ENCODE data around the gene LRRC23. TPM values are rescaled to one million over a fixed set of nuclear protein-coding genes. Genes with fewer than 3 reads are reported as not detected.
"Not testable (repeated sequence)": the region's sequence is repeated elsewhere in the genome, so short reads cannot be mapped to it uniquely, and the experiment has no call there.

Gene LRRC23
- total RNA-seq, 2 donors from 2014 or later: 8.6 to 11.3 TPM

- Mint-ChIP-seq H3K27ac (no peak overlapping the region), H3K27me3 (ENCODE audit: low read depth) (no peaks in the 10 kb centered on the region), H3K4me3 (no peak overlapping the region), H3K4me1 (ENCODE audit: low read depth) (peaks cover 1% of the 10 kb centered on the region), H3K9me3 (no peaks in the 10 kb centered on the region), H3K36me3 (ENCODE audit: insufficient read depth in 2 of 2) (peaks cover 2 to 8% of the 10 kb centered on the region in 2 donors)
- no peak for DNase-seq
- ATAC-seq (replicated peaks in 1 of 2): no peak
These were observed 20.1 kb upstream of the LRRC23 start for GRCh38 chr12:6884539-6884938.

- H3K36me3 Mint-ChIP-seq (ENCODE audit: insufficient read depth in 2 of 2); DNase-seq; H3K27me3 Mint-ChIP-seq (ENCODE audit: low read depth); ATAC-seq (replicated peaks in 1 of 2); H3K27ac Mint-ChIP-seq; H3K4me3 Mint-ChIP-seq; H3K9me3 Mint-ChIP-seq: not testable (repeated sequence)
- peaks cover 17% of the 10 kb centered on the region for H3K4me1 Mint-ChIP-seq (ENCODE audit: low read depth)
These were observed 18.2 kb upstream of the LRRC23 start for GRCh38 chr12:6886206-6886999.

GRCh38 chr12:6887460-6887859, 17.2 kb upstream of the LRRC23 start:
- Mint-ChIP-seq H3K4me3 (no peak overlapping the region), H3K27me3 (ENCODE audit: low read depth) (no peaks in the 10 kb centered on the region), H3K9me3 (no peaks in the 10 kb centered on the region), H3K4me1 (ENCODE audit: low read depth) (peaks cover 28% of the 10 kb centered on the region), H3K27ac (no peak overlapping the region), H3K36me3 (ENCODE audit: insufficient read depth in 2 of 2) (peaks cover 2 to 8% of the 10 kb centered on the region in 2 donors)
- DNase-seq: no peak
- ATAC-seq (replicated peaks in 1 of 2): no peak

GRCh38 chr12:6888360-6888759, 16.3 kb upstream of the LRRC23 start:
- peaks cover 31% of the 10 kb centered on the region for H3K4me1 Mint-ChIP-seq (ENCODE audit: low read depth)

GRCh38 chr12:6888794-6889193, 15.8 kb upstream of the LRRC23 start:
- H3K27me3 Mint-ChIP-seq (ENCODE audit: low read depth); H3K9me3 Mint-ChIP-seq; H3K27ac Mint-ChIP-seq; DNase-seq; H3K36me3 Mint-ChIP-seq (ENCODE audit: insufficient read depth in 2 of 2); H3K4me3 Mint-ChIP-seq; ATAC-seq (replicated peaks in 1 of 2): not testable (repeated sequence)
- H3K4me1 Mint-ChIP-seq (ENCODE audit: low read depth): peaks cover 31% of the 10 kb centered on the region

More at GRCh38 chr12:6888360-6888759, 16.3 kb upstream of the LRRC23 start:
- no peak overlapping the region for H3K27ac Mint-ChIP-seq
- ATAC-seq (replicated peaks in 1 of 2) (no peak), DNase-seq (no peak)
- peaks cover 2 to 8% of the 10 kb centered on the region in 2 donors for H3K36me3 Mint-ChIP-seq (ENCODE audit: insufficient read depth in 2 of 2)
- no peaks in the 10 kb centered on the region for H3K9me3 Mint-ChIP-seq
- no peak overlapping the region for H3K4me3 Mint-ChIP-seq
- H3K27me3 Mint-ChIP-seq (ENCODE audit: low read depth): no peaks in the 10 kb centered on the region

GRCh38 chr12:6889775-6890573, 14.6 kb upstream of the LRRC23 start:
- H3K27me3 Mint-ChIP-seq (ENCODE audit: low read depth); ATAC-seq (replicated peaks in 1 of 2); H3K9me3 Mint-ChIP-seq; DNase-seq; H3K36me3 Mint-ChIP-seq (ENCODE audit: insufficient read depth in 2 of 2): not testable (repeated sequence)
- Mint-ChIP-seq H3K4me3 (peak overlapping the region; percentile 79 to 91), H3K4me1 (ENCODE audit: low read depth) (peaks cover 31% of the 10 kb centered on the region), H3K27ac (peak overlapping the region; percentile 97)

GRCh38 chr12:6890789-6891645, 13.6 kb upstream of the LRRC23 start:
- peak; percentile 99 to 100 for DNase-seq
- ATAC-seq (replicated peaks in 1 of 2): peak; percentile 96
- peak overlapping the region; percentile 97 for H3K27ac Mint-ChIP-seq
- no peaks in the 10 kb centered on the region for H3K36me3 Mint-ChIP-seq (ENCODE audit: insufficient read depth in 2 of 2)
- no peaks in the 10 kb centered on the region for H3K27me3 Mint-ChIP-seq (ENCODE audit: low read depth)
- peaks cover 31% of the 10 kb centered on the region for H3K4me1 Mint-ChIP-seq (ENCODE audit: low read depth)
- H3K9me3 Mint-ChIP-seq: no peaks in the 10 kb centered on the region
- H3K4me3 Mint-ChIP-seq: peak overlapping the region; percentile 79 to 91

GRCh38 chr12:6891646-6892001, 13.0 kb upstream of the LRRC23 start:
- peak; percentile 3 to 10 for ATAC-seq (replicated peaks in 1 of 2)
- DNase-seq: no peak
- Mint-ChIP-seq H3K9me3 (no peaks in the 10 kb centered on the region), H3K27me3 (ENCODE audit: low read depth) (no peaks in the 10 kb centered on the region), H3K4me3 (peak overlapping the region; percentile 79 to 91), H3K4me1 (ENCODE audit: low read depth) (peaks cover 31% of the 10 kb centered on the region), H3K36me3 (ENCODE audit: insufficient read depth in 2 of 2) (no peaks in the 10 kb centered on the region), H3K27ac (peak overlapping the region; percentile 93)

- H3K27me3 Mint-ChIP-seq (ENCODE audit: low read depth); DNase-seq; H3K9me3 Mint-ChIP-seq; H3K36me3 Mint-ChIP-seq (ENCODE audit: insufficient read depth in 2 of 2); ATAC-seq (replicated peaks in 1 of 2): not testable (repeated sequence)
- Mint-ChIP-seq H3K4me3 (peak overlapping the region; percentile 79 to 91), H3K4me1 (ENCODE audit: low read depth) (peaks cover 31% of the 10 kb centered on the region), H3K27ac (peak overlapping the region; percentile 69)
These were observed 11.9 kb upstream of the LRRC23 start for GRCh38 chr12:6892683-6893082.

- no peak for DNase-seq
- H3K27ac Mint-ChIP-seq: no peak overlapping the region
- H3K4me3 Mint-ChIP-seq: no peak overlapping the region
- H3K9me3 Mint-ChIP-seq: no peaks in the 10 kb centered on the region
- no peaks in the 10 kb centered on the region for H3K27me3 Mint-ChIP-seq (ENCODE audit: low read depth)
- H3K4me1 Mint-ChIP-seq (ENCODE audit: low read depth): peaks cover 32% of the 10 kb centered on the region
- H3K36me3 Mint-ChIP-seq (ENCODE audit: insufficient read depth in 2 of 2): no peaks in the 10 kb centered on the region
- ATAC-seq (replicated peaks in 1 of 2): no peak
These were observed 10.3 kb upstream of the LRRC23 start for GRCh38 chr12:6894321-6894720.

- ATAC-seq (replicated peaks in 1 of 2) (no peak), DNase-seq (no peak)
- Mint-ChIP-seq H3K36me3 (ENCODE audit: insufficient read depth in 2 of 2) (no peaks in the 10 kb centered on the region), H3K27me3 (ENCODE audit: low read depth) (no peaks in the 10 kb centered on the region), H3K27ac (no peak overlapping the region), H3K4me3 (no peak overlapping the region), H3K9me3 (no peaks in the 10 kb centered on the region), H3K4me1 (ENCODE audit: low read depth) (peaks cover 22% of the 10 kb centered on the region)
These were observed 7.7 kb upstream of the LRRC23 start for GRCh38 chr12:6896846-6897435.

- no peaks in the 10 kb centered on the region for H3K36me3 Mint-ChIP-seq (ENCODE audit: insufficient read depth in 2 of 2)
- ATAC-seq (replicated peaks in 1 of 2) (no peak), DNase-seq (no peak)
- H3K4me1 Mint-ChIP-seq (ENCODE audit: low read depth): peaks cover 14% of the 10 kb centered on the region
- H3K27ac Mint-ChIP-seq: no peak overlapping the region
- H3K9me3 Mint-ChIP-seq: no peaks in the 10 kb centered on the region
- H3K27me3 Mint-ChIP-seq (ENCODE audit: low read depth): no peaks in the 10 kb centered on the region
- H3K4me3 Mint-ChIP-seq: no peak overlapping the region
These were observed 5.2 kb upstream of the LRRC23 start for GRCh38 chr12:6899427-6899826.
